Lung microvascular endothelial cell (primary cell): ENCODE data around the gene RHBDD1. TPM values are rescaled to one million over a fixed set of nuclear protein-coding genes. Genes with fewer than 3 reads are reported as not detected.
A peak's percentile ranks its signal among the peaks of the same experiment; 100 is the strongest.

Experiments used
- DNase-seq, 2 donors: peaks; one replicate each; pipeline versions ENCODE4 v3.0.0 to v3.0.0-alpha.2; 2010; ENCODE audit warnings: low read depth in 2 of 2
- total RNA-seq: library from RNA; depleted of rRNA; stranded (reverse); fragments of >200 nt; gene quantifications from 2 replicates; pipeline ENCODE4 v1.2.1, GENCODE V29; 2014

Gene RHBDD1
- total RNA-seq, 1 donor from 2014 or later = 13.7 TPM

DNA sequence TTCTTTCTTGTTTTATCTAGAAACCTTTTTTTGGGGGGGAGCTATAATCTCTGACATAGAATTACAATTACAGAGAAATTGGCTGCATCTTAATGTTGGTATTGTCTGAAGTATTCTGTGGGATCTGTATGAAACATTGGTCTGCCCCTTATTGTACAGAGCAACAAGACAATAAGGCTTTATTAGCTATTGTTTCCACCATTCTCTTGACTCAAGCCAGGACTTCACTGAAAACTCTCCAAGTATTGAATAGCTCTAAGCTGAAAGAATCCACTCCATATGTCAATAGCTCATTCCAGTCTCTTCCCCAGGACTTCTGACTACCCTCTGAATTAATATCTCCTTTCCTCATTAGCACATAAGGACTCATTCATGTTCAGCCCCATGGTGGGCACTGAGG is 77.8 kb downstream of the RHBDD1 start:
- DNase-seq = no peak

DNA sequence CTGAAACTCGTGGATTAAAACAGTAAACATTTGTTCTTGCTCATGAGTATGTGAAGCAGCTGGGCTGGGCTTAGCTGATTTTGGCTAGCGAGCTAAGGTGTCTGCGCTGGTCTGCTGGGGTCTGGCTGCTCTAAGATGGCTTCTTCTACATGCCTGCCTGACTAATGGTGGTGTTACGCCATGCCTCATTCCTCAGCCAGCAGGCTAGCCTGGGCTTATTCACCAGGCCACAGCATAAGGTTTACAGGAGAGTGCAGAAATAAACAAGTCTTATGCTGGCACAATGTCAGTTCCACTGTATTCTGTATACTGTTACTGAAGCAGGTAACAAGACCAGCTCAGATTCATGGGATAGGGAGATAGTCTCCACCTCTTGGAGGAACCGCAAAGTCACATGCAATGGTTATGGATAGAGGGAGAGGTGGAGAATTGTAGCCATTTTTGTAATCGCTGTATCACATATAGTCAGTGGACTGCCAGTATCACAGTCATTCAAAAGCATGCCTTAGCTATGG is 80.0 kb downstream of the RHBDD1 start:
- DNase-seq = no peak

- no peak for DNase-seq
Observed at GRCh38 chr2:226916669-226917068, 80.8 kb downstream of the RHBDD1 start.

DNA sequence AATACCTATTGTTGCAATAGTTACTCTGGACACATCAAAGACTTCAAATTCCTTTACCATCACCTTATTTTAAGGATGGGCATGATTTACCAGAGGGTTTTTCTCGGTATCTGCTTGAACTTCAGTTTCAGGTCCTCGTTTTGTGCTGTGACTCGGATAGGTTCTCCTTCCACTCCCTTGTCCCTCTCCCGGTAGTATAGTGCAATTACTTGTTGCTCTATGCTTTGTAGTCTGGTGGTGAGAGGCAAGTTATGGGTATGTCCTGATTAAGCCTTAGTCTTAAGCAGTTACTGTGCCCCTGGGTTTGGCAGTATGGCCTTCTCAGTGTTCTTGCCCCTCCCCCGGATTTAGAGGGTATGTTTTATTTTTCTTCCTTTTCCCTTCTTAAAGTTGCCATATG is 96.6 kb downstream of the RHBDD1 start:
- no peak for DNase-seq

DNA sequence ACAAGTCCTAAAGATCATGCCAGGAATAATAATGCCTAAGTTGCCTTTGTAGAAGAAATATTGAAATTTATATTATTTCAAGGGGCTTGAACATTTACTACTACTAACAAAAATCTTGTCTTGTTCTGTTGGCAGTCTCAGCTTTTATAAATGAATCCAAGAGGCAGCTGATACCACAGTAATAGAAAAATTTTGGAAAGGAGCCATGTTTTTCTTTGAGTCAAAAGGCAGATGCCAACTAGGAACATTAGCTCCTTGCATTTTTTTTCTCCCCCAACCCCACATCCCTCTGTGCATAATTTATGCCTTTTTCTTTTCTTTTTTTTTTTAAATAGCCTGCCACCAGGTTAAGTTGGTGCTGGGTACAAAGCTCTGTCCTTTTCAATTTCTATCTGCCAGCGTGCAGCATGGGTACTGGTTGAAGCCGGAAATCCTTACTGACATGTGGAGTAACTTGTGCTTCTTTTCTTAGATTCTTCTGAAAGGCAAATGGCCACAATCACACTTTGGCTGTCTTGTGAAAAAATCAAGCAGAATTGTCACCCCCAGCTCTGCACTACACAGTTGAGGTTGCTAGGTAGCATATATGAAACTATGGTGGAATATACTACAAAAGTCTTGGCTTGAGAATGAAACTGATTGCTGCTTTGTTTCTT is 98.8 kb downstream of the RHBDD1 start:
- DNase-seq = no peak

DNA sequence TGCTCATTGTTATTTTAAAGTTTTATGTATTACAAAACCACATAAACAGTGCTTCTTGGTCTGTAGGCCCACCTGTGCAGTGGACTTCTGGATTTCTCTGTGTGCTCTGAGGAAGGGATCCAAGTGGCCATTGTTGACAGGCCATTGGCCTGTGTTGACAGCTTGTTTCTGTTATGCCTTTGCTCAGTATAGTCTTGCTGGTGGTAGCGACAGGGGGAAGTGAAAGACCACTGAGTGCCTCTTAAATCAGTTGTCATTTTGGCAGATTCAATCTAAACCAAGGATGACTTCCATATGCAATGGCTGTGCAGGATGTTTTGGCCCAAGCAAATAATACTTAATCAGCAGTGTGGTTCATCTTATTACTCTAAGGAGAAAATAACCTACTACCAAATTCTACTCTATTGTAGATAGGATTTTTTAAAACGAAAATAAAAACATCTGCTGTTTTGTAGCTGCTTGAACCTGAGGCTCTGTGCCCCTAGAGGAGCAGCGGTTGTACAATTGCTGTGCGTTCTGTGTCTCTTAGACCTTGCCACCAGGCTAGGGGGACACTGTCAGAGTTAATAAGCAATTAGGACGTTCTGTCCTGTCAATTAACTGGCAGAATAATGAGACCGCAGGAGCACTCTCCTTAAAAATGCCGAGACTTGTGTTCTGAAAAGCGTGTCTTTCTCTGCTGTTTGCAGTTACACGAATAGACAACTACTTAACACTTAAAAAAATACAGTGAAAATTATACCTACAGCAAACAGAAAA is 108.2 kb downstream of the RHBDD1 start:
- no peak for DNase-seq

- no peak for DNase-seq
Observed at GRCh38 chr2:226953206-226953605, 117.4 kb downstream of the RHBDD1 start.

DNA sequence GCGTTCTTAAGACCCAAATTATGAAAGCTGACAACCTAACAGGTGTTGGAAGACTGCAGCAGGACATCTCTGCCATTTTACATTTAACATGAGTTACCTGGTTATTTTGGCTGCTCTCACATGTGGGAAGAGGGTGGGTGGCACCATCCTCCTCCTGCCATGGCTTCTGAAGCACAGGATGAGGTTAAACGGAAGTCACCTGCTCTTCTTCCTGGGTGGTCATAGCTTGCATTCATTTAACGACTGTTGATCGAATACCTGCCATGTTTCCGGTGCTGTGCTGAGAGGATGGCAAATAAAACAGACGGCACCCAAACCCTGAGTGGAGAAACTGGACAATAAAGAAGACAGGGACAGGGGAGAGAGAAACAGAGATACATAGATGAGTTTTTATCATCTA is 118.0 kb downstream of the RHBDD1 start:
- no peak for DNase-seq

- DNase-seq = no peak
Observed at GRCh38 chr2:226956659-226957058, 120.8 kb downstream of the RHBDD1 start.

DNA sequence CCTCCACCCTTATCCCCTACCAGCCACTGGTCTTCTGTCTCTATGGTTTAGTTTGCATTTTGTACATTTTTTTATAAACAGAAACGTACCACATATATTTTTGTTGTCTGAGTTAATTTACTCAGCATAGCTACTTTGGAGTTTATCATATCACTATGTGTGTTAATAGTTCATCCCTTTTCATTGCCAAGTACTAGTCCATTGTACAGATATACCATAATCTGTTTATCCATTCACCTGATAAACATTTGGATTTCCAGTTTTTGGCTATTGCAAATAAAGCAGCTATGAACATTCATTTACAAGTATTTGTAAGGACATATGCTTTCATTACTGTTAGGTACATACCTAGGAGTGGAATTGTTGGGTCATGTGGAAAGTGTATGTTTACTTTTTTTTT is 123.6 kb downstream of the RHBDD1 start:
- no peak for DNase-seq

GRCh38 chr2:226962176-226962773 is 126.4 kb downstream of the RHBDD1 start:
- DNase-seq = no peak

- peak in 1 of 2 donors; percentile 3 for DNase-seq
Observed at GRCh38 chr2:226963528-226963927, 127.7 kb downstream of the RHBDD1 start.

DNA sequence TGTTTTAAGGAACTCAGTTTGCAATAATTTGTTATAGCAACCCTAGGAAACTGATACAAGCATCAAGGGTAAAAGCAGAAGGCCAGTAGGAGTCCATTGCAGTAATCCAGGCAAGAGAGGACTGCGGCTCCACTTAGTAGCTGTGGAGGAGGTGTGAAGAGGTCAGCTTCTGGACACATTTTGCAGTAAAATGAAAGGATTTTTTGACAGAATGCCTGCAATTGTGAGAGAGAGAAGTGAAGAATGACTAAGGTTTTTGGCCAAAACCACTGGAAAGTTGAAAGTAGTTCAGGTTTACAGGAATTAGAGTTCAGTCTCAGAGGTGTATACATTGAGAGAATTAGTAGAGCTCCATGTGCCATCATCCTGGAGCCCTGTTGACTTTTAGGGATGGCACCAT is 129.5 kb downstream of the RHBDD1 start:
- no peak for DNase-seq

DNA sequence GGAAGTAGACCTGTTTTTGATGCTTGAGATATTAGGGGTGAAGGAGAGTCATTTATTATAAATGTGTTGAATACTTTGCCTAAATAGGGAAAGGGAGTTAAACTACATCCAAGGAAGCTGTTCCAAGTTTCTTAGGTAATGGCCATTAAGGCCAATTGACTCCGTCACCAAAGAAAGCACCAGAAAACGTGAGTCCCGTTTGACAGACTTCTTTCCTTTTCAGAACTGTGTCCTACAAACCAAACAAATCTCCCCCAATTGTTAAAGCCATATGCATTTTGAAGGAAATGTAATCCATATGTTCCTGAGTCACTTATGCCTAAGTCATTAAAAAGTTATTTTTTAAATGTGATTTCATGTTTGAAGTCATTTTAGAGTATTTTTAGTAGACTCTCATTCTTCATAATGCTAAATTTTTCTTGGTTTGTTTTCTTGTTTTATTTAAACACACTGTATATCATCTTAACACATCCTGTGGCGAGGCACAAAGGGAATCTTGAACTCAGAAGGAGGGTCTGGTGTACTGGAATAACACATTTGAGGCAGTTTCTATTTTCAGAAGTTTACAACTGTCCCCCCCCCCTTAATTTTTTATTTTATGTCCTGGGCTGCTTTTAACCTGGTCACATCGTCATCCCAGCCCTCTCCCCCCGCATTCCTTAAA is 133.7 kb downstream of the RHBDD1 start:
- no peak for DNase-seq

GRCh38 chr2:226970362-226970761 is 134.5 kb downstream of the RHBDD1 start:
- no peak for DNase-seq

- DNase-seq = no peak
Observed at GRCh38 chr2:226971084-226971483, 135.2 kb downstream of the RHBDD1 start.

DNA sequence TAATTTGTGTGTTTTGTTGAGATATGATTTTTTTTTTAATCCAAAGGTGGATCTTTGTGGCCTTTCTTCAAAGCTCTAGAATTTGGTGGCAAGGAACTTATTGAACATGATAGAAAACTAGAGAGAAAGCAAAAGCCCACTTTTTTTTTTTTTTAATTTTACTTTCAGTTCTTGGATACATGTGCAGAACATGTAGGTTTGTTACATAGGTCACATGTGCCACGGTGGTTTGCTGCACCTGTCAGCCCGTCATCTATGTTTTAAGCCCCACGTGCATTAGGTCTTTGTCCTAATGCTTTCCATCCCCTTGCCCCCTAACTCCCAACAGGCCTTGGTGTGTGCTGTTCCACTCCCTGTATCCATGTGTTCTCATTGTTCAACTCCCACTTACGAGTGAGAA is 135.9 kb downstream of the RHBDD1 start:
- DNase-seq = no peak

GRCh38 chr2:226973816-226974215 is 138.0 kb downstream of the RHBDD1 start:
- no peak for DNase-seq

- peak in 1 of 2 donors; percentile 15 for DNase-seq
Observed at GRCh38 chr2:226977775-226978190, 141.9 kb downstream of the RHBDD1 start.

- DNase-seq = no peak
Observed at GRCh38 chr2:226978300-226978699, 142.4 kb downstream of the RHBDD1 start.

GRCh38 chr2:226979004-226979403 is 143.2 kb downstream of the RHBDD1 start:
- no peak for DNase-seq

DNA sequence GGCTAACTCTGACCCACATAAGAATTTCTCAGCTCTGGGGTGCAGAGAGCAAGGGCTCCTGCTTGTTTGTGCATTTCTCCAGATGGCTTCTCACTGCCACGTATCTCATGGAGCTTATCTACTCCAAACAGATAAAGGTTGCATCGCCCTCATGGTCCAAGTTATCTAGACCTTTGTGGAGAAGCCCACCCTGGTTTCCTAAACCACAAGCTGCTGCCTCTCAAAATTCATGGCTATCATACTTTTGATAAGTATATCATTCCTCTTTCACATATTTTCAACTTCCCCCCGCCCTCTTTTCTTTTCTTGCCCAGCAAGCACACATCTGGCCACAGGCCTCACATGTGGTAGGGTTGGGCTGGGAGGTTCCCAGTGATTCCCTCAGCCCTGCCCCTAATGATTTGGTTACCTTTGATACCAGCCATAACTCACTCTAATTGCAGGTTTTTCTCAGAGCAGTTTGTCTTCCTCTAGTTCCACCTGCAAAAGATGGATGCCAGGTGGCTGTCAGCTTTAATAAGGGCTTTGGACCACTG is 146.0 kb downstream of the RHBDD1 start:
- no peak for DNase-seq
